ENCODE measurements around the gene SHB. TPM values are rescaled to one million over a fixed set of nuclear protein-coding genes. Genes with fewer than 3 reads are reported as not detected.
"Not testable (repeated sequence)": the region's sequence is repeated elsewhere in the genome, so short reads cannot be mapped to it uniquely, and the experiment has no call there.

Gene SHB
- total and polyA plus RNA-seq, 2 of the 13 experiments (the other 11 are each of a cell fraction or from before 2014, with no cell fraction given) = 19.4 to 20.7 TPM

- FAIRE-seq (no peak), DNase-seq (ENCODE audit: low spot score) (no peak), ATAC-seq (no peak)
- Histone ChIP-seq H3K36me3 (replicated peaks in 1 of 2; ENCODE audit: control insufficient read depth in 1 of 2, insufficient read depth in 2 of 2, low read length in 2 of 2) (peaks cover 5 to 32% of the 10 kb centered on the region in 2 experiments; a peak in 4 of 5 replicates), H3K4me1 (ENCODE audit: insufficient read depth, low read length) (no peaks in the 10 kb centered on the region), H3K4me3 (replicated peaks in 1 of 3; ENCODE audit: insufficient read depth in 1 of 3, low read depth in 2 of 3, low read length in 3 of 3) (no peak overlapping the region), H3K9ac (ENCODE audit: insufficient read depth, low read depth, low read length) (no peak overlapping the region), H3K79me2 (ENCODE audit: insufficient read depth, low read length) (no peaks in the 10 kb centered on the region), H3K9me3 (ENCODE audit: low read length) (no peaks in the 10 kb centered on the region), H4K20me1 (ENCODE audit: insufficient read depth, low read length) (no peaks in the 10 kb centered on the region), H3K4me2 (ENCODE audit: low read depth, low read length) (no peak overlapping the region), H3K27ac (ENCODE audit: extremely low read length, insufficient read depth, low read length) (no peak overlapping the region), H2AFZ (ENCODE audit: low read length) (no peak overlapping the region), H3K27me3 (ENCODE audit: control insufficient read depth in 1 of 2, insufficient read depth in 2 of 2, low read length in 2 of 2) (no peaks in the 10 kb centered on the region)
- 95% methylated on average over 8 of the region's 8 CpGs for WGBS (ENCODE audit: low lambda C conversion rate)
- BruUV-seq (replicated peaks) = no TSS peak
- intact Hi-C loops (cut with micrococcal nuclease; ENCODE audit: unreplicated experiment) (no loop called here), in situ Hi-C loops (cut with HindIII; ENCODE audit: extremely low pct_ligation_motif_present, low pct_unique_long_range_greater_than_20kb) (no loop called here)
- ChIA-PET POLR2A (no interaction called here), CTCF (ENCODE audit: low intra/inter-chr PET ratio, low total read pairs) (no interaction called here)
- TF ChIP-seq ZNF224 (CRISPR knock-in tag; IDR thresholded peaks at IDR 0.05) (no peak), PHF20 (CRISPR knock-in tag; IDR thresholded peaks at IDR 0.05) (no peak), POLR2G (IDR thresholded peaks at IDR 0.05; ENCODE audit: low read depth, low read length) (no peak), TGIF2 (CRISPR knock-in tag; IDR thresholded peaks at IDR 0.05) (no peak), ZNF20 (CRISPR knock-in tag; IDR thresholded peaks at IDR 0.05) (no peak), ZNF432 (CRISPR knock-in tag; IDR thresholded peaks at IDR 0.05; ENCODE audit: borderline replicate concordance) (no peak), ATF1 (CRISPR knock-in tag; IDR thresholded peaks at IDR 0.05) (no peak), ZNF570 (CRISPR knock-in tag; IDR thresholded peaks at IDR 0.05; ENCODE audit: borderline replicate concordance) (no peak)
These were observed 177.0 kb downstream of the SHB start for GRCh38 chr9:37892063-37892462.

- ATAC-seq; in situ Hi-C loops (cut with HindIII; ENCODE audit: extremely low pct_ligation_motif_present, low pct_unique_long_range_greater_than_20kb); H4K20me1 ChIP-seq (ENCODE audit: insufficient read depth, low read length); H3K79me2 ChIP-seq (ENCODE audit: insufficient read depth, low read length); POLR2A ChIA-PET; H3K27me3 ChIP-seq (ENCODE audit: control insufficient read depth in 1 of 2, insufficient read depth in 2 of 2, low read length in 2 of 2); BruUV-seq (replicated peaks); DNase-seq (ENCODE audit: low spot score); CTCF ChIA-PET (ENCODE audit: low intra/inter-chr PET ratio, low total read pairs); H3K4me1 ChIP-seq (ENCODE audit: insufficient read depth, low read length); H3K27ac ChIP-seq (ENCODE audit: extremely low read length, insufficient read depth, low read length); H3K9me3 ChIP-seq (ENCODE audit: low read length); H3K9ac ChIP-seq (ENCODE audit: insufficient read depth, low read depth, low read length); H2AFZ ChIP-seq (ENCODE audit: low read length); H3K4me2 ChIP-seq (ENCODE audit: low read depth, low read length); H3K4me3 ChIP-seq (replicated peaks in 1 of 3; ENCODE audit: insufficient read depth in 1 of 3, low read depth in 2 of 3, low read length in 3 of 3); FAIRE-seq; intact Hi-C loops (cut with micrococcal nuclease; ENCODE audit: unreplicated experiment): not testable (repeated sequence)
- 97% methylated on average over 17 of the region's 17 CpGs for WGBS (ENCODE audit: low lambda C conversion rate)
- H3K36me3 ChIP-seq (replicated peaks in 1 of 2; ENCODE audit: control insufficient read depth in 1 of 2, insufficient read depth in 2 of 2, low read length in 2 of 2) = peaks cover 5 to 28% of the 10 kb centered on the region in 2 experiments; a peak in 4 of 5 replicates
These were observed 178.0 kb downstream of the SHB start for GRCh38 chr9:37891042-37891441.

Data from HepG2 (cell line).